ENCODE results near the gene PLCB1. TPM values are rescaled to one million over a fixed set of nuclear protein-coding genes. Genes with fewer than 3 reads are reported as not detected.
"Not testable (repeated sequence)": the region's sequence is repeated elsewhere in the genome, so short reads cannot be mapped to it uniquely, and the experiment has no call there.

The PLCB1 gene
- total RNA-seq, 2 experiments from 2014 or later, result 3.1 to 3.6 TPM

GRCh38 chr20:8587810-8588209, 455.7 kb downstream of the PLCB1 start:
- ATAC-seq (peak; percentile 27), DNase-seq (no peak)
- no peak overlapping the region for H3K27ac Mint-ChIP-seq
- no peak overlapping the region for H3K4me3 Mint-ChIP-seq
- intact Hi-C loops (cut with micrococcal nuclease), result no loop called here
- POLR2A ChIA-PET, result no interaction called here
- no peak for TF ChIP-seq CTCF (IDR thresholded peaks at IDR 0.05)
- no peaks in the 10 kb centered on the region for H3K36me3 Mint-ChIP-seq (ENCODE audit: low read depth)
- no peaks in the 10 kb centered on the region for H3K9me3 Mint-ChIP-seq
- CTCF ChIA-PET, result no interaction called here
- no peaks in the 10 kb centered on the region for H3K27me3 Mint-ChIP-seq
- H3K4me1 Mint-ChIP-seq (ENCODE audit: low read depth), result no peaks in the 10 kb centered on the region

DNA sequence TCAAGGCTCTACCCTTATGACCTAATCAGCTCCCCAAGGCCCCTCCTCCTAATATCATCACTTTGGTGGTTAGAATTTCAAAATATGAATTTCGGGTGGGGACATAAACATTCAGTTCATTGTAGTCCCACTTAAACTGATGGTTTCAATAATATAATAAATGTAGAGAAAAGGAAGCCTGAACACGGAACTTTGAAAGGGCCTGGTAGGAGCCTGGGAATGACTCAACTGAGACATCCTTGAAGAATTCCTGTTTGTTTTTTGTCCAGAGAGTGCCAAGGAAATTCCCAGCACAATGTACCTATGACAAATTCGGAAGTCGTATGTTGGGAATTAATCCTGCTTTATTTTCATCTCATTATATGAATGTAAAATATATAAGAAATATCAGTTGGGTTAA, 457.9 kb downstream of the PLCB1 start:
- DNase-seq (no peak), ATAC-seq (no peak)
- H3K4me3 Mint-ChIP-seq, result no peak overlapping the region
- no peaks in the 10 kb centered on the region for H3K27me3 Mint-ChIP-seq
- ChIA-PET CTCF (no interaction called here), POLR2A (no interaction called here)
- no peaks in the 10 kb centered on the region for H3K36me3 Mint-ChIP-seq (ENCODE audit: low read depth)
- intact Hi-C loops (cut with micrococcal nuclease), result no loop called here
- H3K27ac Mint-ChIP-seq, result no peak overlapping the region
- TF ChIP-seq CTCF (IDR thresholded peaks at IDR 0.05), result no peak
- no peaks in the 10 kb centered on the region for H3K9me3 Mint-ChIP-seq
- no peaks in the 10 kb centered on the region for H3K4me1 Mint-ChIP-seq (ENCODE audit: low read depth)

- H3K4me3 Mint-ChIP-seq; CTCF ChIA-PET; H3K27ac Mint-ChIP-seq; H3K36me3 Mint-ChIP-seq (ENCODE audit: low read depth); DNase-seq; intact Hi-C loops (cut with micrococcal nuclease); POLR2A ChIA-PET; H3K27me3 Mint-ChIP-seq; H3K9me3 Mint-ChIP-seq; ATAC-seq: not testable (repeated sequence)
- peaks cover 20% of the 10 kb centered on the region for H3K4me1 Mint-ChIP-seq (ENCODE audit: low read depth)
These were observed 469.0 kb downstream of the PLCB1 start for GRCh38 chr20:8600910-8601541.

DNA sequence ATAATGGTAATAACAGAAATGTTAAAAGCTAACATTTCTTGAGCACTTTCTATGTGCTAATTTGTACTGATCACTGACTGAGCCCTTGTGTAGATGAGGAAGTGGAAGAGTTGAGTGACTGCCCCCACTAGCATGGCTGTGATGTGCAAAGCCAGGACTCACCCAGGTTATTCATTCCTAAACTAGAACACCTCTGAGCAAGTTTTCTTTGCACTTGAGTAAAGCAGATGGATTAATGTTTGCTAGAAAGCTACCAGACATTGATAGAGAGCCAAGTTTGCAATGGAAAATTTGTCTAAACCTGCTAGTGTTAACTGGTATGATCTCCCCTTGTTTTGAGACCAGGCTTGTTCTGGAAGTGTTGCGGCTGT, 469.5 kb downstream of the PLCB1 start:
- intact Hi-C loops (cut with micrococcal nuclease), result no loop called here
- Mint-ChIP-seq H3K27me3 (no peaks in the 10 kb centered on the region), H3K9me3 (no peaks in the 10 kb centered on the region), H3K36me3 (ENCODE audit: low read depth) (no peaks in the 10 kb centered on the region), H3K27ac (no peak overlapping the region), H3K4me1 (ENCODE audit: low read depth) (peaks cover 20% of the 10 kb centered on the region), H3K4me3 (no peak overlapping the region)
- DNase-seq (no peak), ATAC-seq (peak; percentile 64)
- ChIA-PET CTCF (interaction anchor here (1.5 kb wide), 1 partner anchor 121 kb away, joined by 4 read pairs; no protein-coding TSS in a partner anchor), POLR2A (no interaction called here)
- TF ChIP-seq CTCF (IDR thresholded peaks at IDR 0.05), result no peak

GRCh38 chr20:8602389-8603116, 470.5 kb downstream of the PLCB1 start:
- H3K27me3 Mint-ChIP-seq, result no peaks in the 10 kb centered on the region
- peak overlapping the region; percentile 65 for H3K4me3 Mint-ChIP-seq
- peak; percentile 58 for ATAC-seq
- peak overlapping the region; percentile 82 for H3K27ac Mint-ChIP-seq
- peaks cover 20% of the 10 kb centered on the region for H3K4me1 Mint-ChIP-seq (ENCODE audit: low read depth)
- no peak for DNase-seq
- TF ChIP-seq CTCF (IDR thresholded peaks at IDR 0.05), result no peak
- H3K36me3 Mint-ChIP-seq (ENCODE audit: low read depth), result no peaks in the 10 kb centered on the region
- no peaks in the 10 kb centered on the region for H3K9me3 Mint-ChIP-seq
- CTCF ChIA-PET, result interaction anchor here (1.2 to 1.5 kb wide), 2 partner anchors 118 to 120 kb away, joined by 3 to 4 read pairs; no protein-coding TSS in a partner anchor
- POLR2A ChIA-PET, result no interaction called here
- intact Hi-C loops (cut with micrococcal nuclease), result no loop called here
